ENCODE results near the gene CNTFR.

CNTFR gene

DNA sequence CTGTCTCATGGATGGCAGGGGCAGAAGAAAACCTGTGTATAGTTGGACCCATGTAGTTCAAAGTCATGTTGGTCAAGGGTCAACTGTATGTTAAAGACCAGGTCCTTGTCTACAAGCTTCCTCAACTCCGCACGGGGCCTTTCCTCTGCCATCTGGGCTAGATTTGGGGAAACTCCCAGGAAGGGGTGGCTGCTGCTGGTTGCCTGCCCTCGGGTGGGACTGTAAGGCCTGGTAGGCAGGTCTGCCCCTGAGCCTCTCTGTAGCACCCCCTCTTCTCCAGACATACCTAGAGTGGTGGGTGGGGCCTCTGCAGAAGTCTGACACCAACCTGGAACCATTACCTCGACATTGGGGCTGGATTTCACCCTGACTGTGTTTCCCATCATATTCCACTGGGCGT, 82.0 kb downstream of the CNTFR start:
- TF ChIP-seq CREB1 (IDR thresholded peaks at IDR 0.05; ENCODE audit: low read depth) (no peak), YY1 (IDR thresholded peaks at IDR 0.05; ENCODE audit: low read depth) (no peak), TAF1 (IDR thresholded peaks at IDR 0.05; ENCODE audit: low read depth) (no peak), FOXM1 (IDR thresholded peaks at IDR 0.05; ENCODE audit: borderline replicate concordance, low read depth) (no peak), TCF12 (IDR thresholded peaks at IDR 0.05; ENCODE audit: low read depth) (no peak)
- TF ChIP-seq, protein P1, sequence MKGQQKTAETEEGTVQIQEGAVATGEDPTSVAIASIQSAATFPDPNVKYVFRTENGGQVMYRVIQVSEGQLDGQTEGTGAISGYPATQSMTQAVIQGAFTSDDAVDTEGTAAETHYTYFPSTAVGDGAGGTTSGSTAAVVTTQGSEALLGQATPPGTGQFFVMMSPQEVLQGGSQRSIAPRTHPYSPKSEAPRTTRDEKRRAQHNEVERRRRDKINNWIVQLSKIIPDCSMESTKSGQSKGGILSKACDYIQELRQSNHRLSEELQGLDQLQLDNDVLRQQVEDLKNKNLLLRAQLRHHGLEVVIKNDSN (IDR thresholded peaks at IDR 0.05): no peak

DNA sequence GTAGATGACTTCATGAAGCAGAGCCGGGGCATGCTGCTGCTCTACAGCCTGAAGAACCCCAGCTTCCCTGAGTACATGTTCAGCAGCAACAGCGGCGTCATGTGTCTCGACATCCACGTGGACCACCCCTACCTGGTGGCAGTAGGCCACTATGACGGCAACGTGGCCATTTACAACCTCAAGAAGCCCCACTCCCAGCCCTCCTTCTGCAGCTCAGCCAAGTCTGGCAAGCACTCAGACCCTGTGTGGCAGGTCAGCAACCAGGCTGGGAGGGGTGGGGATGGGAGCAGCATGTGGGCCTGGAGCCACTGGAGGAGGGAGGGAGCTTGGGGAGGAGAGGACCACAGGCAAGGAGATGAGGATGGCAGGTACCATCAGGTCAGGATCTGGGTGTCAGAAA, 82.9 kb downstream of the CNTFR start:
- TF ChIP-seq NFIC (IDR thresholded peaks at IDR 0.05) (no peak), ZBTB7A (IDR thresholded peaks at IDR 0.05; ENCODE audit: low read depth) (no peak), CEBPB (IDR thresholded peaks at IDR 0.05) (no peak), EP300 (IDR thresholded peaks at IDR 0.05; ENCODE audit: borderline replicate concordance) (no peak), TEAD4 (IDR thresholded peaks at IDR 0.05) (no peak), EGR1 (IDR thresholded peaks at IDR 0.05) (no peak), CREB1 (IDR thresholded peaks at IDR 0.05; ENCODE audit: low read depth) (no peak), RAD21 (IDR thresholded peaks at IDR 0.05; ENCODE audit: low read depth) (no peak), TCF12 (IDR thresholded peaks at IDR 0.05; ENCODE audit: low read depth) (no peak)
- TF ChIP-seq, protein P1 (IDR thresholded peaks at IDR 0.05): no peak
- TF ChIP-seq, protein P2, sequence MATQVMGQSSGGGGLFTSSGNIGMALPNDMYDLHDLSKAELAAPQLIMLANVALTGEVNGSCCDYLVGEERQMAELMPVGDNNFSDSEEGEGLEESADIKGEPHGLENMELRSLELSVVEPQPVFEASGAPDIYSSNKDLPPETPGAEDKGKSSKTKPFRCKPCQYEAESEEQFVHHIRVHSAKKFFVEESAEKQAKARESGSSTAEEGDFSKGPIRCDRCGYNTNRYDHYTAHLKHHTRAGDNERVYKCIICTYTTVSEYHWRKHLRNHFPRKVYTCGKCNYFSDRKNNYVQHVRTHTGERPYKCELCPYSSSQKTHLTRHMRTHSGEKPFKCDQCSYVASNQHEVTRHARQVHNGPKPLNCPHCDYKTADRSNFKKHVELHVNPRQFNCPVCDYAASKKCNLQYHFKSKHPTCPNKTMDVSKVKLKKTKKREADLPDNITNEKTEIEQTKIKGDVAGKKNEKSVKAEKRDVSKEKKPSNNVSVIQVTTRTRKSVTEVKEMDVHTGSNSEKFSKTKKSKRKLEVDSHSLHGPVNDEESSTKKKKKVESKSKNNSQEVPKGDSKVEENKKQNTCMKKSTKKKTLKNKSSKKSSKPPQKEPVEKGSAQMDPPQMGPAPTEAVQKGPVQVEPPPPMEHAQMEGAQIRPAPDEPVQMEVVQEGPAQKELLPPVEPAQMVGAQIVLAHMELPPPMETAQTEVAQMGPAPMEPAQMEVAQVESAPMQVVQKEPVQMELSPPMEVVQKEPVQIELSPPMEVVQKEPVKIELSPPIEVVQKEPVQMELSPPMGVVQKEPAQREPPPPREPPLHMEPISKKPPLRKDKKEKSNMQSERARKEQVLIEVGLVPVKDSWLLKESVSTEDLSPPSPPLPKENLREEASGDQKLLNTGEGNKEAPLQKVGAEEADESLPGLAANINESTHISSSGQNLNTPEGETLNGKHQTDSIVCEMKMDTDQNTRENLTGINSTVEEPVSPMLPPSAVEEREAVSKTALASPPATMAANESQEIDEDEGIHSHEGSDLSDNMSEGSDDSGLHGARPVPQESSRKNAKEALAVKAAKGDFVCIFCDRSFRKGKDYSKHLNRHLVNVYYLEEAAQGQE (IDR thresholded peaks at IDR 0.05; ENCODE audit: low read depth): no peak

DNA sequence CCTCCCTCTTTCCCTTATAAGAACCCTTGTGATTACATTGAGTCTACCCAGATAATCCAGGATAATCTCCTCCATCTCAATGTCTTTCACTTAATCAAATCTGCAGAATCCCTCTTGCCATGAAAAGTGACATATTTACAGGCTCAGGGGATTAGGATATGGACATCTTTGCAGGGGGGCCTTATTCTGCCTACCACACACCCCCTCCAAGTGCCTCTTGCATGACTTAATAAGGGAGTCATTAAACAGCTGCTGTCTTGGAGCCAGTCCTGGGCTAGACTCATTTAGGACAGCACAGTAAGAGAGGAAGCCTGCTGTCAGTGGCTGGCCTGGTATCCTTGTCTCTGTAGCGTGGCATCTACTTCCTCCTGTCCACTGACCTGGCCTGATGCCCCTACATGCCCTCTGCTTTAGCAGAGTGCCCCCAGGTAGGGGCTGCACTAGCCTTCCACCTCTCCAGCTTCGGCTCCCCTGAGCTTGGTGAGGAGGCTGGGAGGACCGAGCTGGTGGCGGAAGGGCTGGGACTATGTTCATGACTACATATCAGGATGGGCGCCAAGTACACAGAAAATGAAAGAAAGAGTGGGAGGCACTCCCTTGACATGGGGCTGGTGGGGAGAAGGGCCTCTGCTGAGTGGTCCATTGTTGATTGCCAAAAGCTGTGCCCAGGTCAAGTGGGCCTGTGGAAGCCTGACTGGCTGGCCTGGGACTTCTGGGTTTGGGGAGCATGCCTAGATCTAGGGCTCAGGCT, 84.0 kb downstream of the CNTFR start:
- TF ChIP-seq TEAD4 (IDR thresholded peaks at IDR 0.05) (no peak), EGR1 (IDR thresholded peaks at IDR 0.05) (no peak), YY1 (IDR thresholded peaks at IDR 0.05; ENCODE audit: low read depth) (no peak), TAF1 (IDR thresholded peaks at IDR 0.05; ENCODE audit: low read depth) (no peak), RAD21 (IDR thresholded peaks at IDR 0.05; ENCODE audit: low read depth) (no peak), CREB1 (IDR thresholded peaks at IDR 0.05; ENCODE audit: low read depth) (no peak), CEBPB (IDR thresholded peaks at IDR 0.05) (no peak), ZBTB7A (IDR thresholded peaks at IDR 0.05; ENCODE audit: low read depth) (no peak)
- TF ChIP-seq, protein P2 (IDR thresholded peaks at IDR 0.05; ENCODE audit: low read depth): no peak
- TF ChIP-seq, protein P3, sequence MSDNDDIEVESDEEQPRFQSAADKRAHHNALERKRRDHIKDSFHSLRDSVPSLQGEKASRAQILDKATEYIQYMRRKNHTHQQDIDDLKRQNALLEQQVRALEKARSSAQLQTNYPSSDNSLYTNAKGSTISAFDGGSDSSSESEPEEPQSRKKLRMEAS (IDR thresholded peaks at IDR 0.05): no peak
- TF ChIP-seq, protein P1 (IDR thresholded peaks at IDR 0.05): no peak

DNA sequence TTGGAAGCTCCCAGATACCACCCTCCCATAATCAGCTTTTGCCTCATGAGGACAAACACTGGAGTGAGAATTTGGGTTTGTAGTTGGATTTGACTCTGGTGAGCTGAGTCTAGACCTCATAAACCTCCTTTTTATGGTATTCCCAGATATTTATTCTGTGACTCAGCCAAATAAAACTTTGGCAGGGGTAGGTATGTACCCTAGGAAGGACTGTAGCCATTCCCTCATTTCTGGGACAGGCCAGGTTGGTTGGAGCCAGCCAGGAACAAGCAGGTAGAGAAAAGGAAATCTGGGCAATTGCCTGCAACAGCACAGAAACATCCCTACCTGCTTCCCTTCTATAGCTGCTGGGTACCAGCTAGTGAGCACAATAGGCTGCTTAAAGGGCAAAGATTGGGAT, 86.1 kb downstream of the CNTFR start:
- TF ChIP-seq ZBTB7A (IDR thresholded peaks at IDR 0.05; ENCODE audit: low read depth) (no peak), EGR1 (IDR thresholded peaks at IDR 0.05) (no peak), CEBPB (IDR thresholded peaks at IDR 0.05) (no peak), TAF1 (IDR thresholded peaks at IDR 0.05; ENCODE audit: low read depth) (no peak), TEAD4 (IDR thresholded peaks at IDR 0.05) (no peak)
- TF ChIP-seq, protein P2 (IDR thresholded peaks at IDR 0.05; ENCODE audit: low read depth): no peak
- TF ChIP-seq, protein P3 (IDR thresholded peaks at IDR 0.05): no peak

Measured in Ishikawa (cell line).